Colonic mucosa (tissue), 4 donors: ENCODE results near the gene RUSF1. TPM values are rescaled to one million over a fixed set of nuclear protein-coding genes. Genes with fewer than 3 reads are reported as not detected.

Experiments
- DNase-seq: peaks from one replicate; pipeline ENCODE4 v3.0.0-alpha.2; 2020
- H3K27ac ChIP-seq: fragments of 200-600 bp; one replicate; pipeline ENCODE4 v1.8.0; 2021
- H3K27me3 ChIP-seq: fragments of 200-600 bp; one replicate; pipeline ENCODE4 v1.8.0; 2021
- H3K36me3 ChIP-seq: fragments of 200-600 bp; one replicate; pipeline ENCODE4 v1.8.0; 2021
- H3K4me1 ChIP-seq: fragments of 200-600 bp; one replicate; pipeline ENCODE4 v1.8.0; 2021; ENCODE audit warnings: mild to moderate bottlenecking
- H3K4me3 ChIP-seq: fragments of 200-600 bp; one replicate; pipeline ENCODE4 v1.8.0; 2021
- H3K9ac ChIP-seq, 2 donors: one replicate each; pipeline ENCODE4 v1.7.0; 2013; ENCODE audit warnings: control low read depth in 2 of 2, low read depth in 2 of 2, low read length in 2 of 2
- H3K9me3 ChIP-seq: fragments of 200-600 bp; one replicate; pipeline ENCODE4 v1.8.0; 2021
- intact Hi-C: fragments of 100-400 bp; cut with DNase I; formaldehyde crosslinking; loops from one replicate; pipeline ENCODE4 v1.14.1; 2022
- total RNA-seq, 2 donors: library from RNA; stranded (reverse); fragmentation: NEBNext Ultra II Directional in 1 of 2; extraction: Animal tissue kit (Norgen Biotek cat#: 25700) in 1 of 2; gene quantifications; one replicate each; pipeline ENCODE4 v1.2.1, GENCODE V29; 2021
- TF ChIP-seq, protein P1 (sequence below): fragments of 200-600 bp; IDR thresholded peaks from one replicate; pipeline ENCODE4 v1.8.0; 2022; ENCODE audit warnings: antibody characterized with exemption, mild to moderate bottlenecking
- donor health status: healthy.
- donor health status: DM: no; HTN: no; CAD: no.
- donor health status: DM: no; HTN: no; CAD: no.

RUSF1 gene
- total RNA-seq, 2 donors from 2014 or later = 53.3 to 78.1 TPM

DNA sequence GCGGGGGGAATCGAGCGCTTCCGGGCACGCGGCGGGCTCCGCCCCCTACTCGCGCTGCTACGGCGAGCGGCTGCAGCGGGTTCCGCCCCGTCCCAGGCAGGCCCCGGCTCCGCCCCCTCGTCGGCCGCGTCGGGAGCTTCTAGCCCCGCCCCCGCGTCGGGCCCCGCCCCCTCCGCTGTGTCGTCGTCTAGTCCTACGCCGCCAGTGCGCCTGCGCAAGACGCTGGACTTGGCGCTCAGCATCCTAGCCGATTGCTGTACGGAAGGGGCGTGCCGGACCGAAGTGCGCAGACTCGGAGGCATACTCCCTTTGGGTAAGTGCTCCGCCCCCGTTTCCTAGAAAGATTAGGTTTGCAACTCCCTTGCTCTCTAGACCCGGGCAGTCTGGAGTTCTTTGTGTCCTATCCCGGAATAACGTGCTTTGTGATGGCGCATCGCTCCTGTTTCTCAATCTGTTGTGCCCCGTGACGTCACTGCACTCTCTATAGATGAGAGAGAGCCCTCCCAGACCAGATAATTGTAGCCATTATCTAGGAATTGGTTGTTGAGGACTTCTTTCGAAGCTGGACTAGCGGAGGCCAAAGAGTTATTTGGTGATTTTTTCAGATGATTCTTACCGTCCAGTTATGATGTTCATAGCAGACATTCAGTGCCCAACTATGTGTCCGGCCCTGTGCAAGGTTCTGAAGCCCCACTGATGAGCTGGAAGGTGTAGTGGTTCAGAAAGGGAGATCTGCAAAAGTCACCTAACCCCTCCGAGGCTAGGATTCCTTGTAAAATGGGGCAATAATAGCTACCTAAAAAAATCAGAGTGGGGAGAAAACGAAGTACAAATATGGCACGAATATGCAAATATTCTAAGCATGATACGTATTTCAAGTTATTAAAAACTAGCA, 48.3 kb downstream of the RUSF1 start:
- H3K9ac ChIP-seq = peak overlapping the region; percentile 85 to 97
- peaks cover 27% of the 10 kb centered on the region for H3K4me1 ChIP-seq
- intact Hi-C loops = loop anchor here (10.0 kb wide), 2 partner anchors 275 to 405 kb away; partner anchors contain the start of gene FUS
- H3K27ac ChIP-seq = peak overlapping the region; percentile 91
- H3K36me3 ChIP-seq = no peaks in the 10 kb centered on the region
- DNase-seq = peak; percentile 100
- no peaks in the 10 kb centered on the region for H3K27me3 ChIP-seq
- TF ChIP-seq, protein P1, sequence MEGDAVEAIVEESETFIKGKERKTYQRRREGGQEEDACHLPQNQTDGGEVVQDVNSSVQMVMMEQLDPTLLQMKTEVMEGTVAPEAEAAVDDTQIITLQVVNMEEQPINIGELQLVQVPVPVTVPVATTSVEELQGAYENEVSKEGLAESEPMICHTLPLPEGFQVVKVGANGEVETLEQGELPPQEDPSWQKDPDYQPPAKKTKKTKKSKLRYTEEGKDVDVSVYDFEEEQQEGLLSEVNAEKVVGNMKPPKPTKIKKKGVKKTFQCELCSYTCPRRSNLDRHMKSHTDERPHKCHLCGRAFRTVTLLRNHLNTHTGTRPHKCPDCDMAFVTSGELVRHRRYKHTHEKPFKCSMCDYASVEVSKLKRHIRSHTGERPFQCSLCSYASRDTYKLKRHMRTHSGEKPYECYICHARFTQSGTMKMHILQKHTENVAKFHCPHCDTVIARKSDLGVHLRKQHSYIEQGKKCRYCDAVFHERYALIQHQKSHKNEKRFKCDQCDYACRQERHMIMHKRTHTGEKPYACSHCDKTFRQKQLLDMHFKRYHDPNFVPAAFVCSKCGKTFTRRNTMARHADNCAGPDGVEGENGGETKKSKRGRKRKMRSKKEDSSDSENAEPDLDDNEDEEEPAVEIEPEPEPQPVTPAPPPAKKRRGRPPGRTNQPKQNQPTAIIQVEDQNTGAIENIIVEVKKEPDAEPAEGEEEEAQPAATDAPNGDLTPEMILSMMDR = no peak
- peak overlapping the region; percentile 71 for H3K4me3 ChIP-seq
- no peaks in the 10 kb centered on the region for H3K9me3 ChIP-seq

DNA sequence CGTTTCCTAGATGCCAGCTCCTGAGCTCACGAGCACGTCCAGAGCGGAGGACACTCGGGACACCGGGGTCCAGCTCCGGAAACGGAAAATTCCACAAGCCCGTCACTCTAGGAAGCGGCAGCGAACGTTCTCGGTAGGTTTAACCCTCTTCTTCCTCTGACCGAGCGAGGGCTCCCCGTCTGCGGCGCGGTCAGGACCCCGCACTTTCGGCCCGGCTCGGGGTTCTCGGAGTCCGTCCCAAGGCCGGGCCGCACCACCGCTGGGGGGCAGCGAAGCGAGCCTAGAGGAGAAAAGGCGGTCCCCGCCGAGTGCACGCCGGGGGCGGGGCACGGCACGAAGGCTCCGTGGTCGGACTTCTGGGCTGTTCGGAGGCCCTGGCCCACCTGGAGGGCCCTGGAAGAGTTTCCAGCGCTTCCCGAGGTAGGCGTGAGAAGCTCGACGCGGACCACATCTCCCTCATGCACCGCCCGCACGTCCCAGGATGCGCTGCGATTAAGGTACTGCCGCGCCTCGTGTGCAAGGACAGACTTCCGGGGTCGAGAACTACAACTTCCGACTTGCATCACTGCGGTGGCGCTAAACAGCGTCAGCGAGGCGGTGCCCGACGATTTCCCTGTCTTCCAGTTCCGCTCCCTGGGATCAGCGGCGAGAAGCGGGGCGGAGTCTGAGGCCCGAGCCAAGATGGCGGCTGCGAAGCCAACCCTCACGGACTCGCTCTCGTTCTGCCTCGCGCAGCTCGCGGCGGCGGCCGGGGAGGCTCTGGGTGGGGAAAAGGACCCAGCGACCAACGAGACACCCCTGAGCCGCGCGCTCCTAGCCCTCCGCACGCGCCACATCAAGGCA, 49.1 kb downstream of the RUSF1 start, which contains the start of gene ARMC5:
TSS of gene ARMC5 (plus strand) at position 658 of the 843 bp plus-strand sequence. CDS start at position 682, 24 bp downstream.
- intact Hi-C loops = loop anchor here (10.0 kb wide), 2 partner anchors 274 to 406 kb away; partner anchors contain the start of gene FUS
- peaks cover 27% of the 10 kb centered on the region for H3K4me1 ChIP-seq

DNA sequence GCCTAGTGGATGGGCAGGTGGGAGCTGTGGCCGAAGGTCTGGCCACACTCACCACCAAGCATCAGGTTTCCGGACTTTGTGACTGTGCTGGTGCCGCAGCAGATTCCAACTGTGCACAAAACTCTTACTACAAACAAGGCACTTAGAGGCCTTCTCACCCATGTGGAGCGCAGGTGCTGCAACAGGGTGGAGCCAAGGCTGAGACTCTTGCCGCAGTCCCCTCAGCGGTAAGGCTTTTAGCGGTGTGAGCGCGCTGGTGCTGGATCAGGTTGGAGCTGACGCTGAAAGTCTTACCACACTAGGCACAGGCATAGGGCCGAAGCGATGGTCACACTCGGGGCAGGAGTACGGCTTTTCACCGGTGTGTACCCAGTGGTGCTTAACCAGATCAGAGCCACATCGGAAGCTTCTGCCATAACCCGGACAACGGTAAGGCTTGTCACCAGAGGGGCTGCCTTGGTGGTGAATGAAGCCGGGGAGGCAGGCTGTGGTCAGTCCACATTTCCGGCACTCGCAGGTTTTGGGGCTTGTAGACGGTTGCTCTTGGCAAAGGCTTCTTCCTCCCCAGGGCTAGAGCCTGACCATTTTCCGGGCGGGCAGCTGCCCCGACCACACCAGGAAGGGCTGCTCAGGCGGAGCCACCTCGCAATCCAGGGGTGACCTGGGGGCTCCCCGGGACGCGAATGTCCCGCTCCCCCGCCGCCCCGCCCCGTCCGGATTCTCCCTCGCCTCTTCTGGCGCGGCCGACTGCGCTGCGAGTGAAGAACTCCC, 49.9 kb downstream of the RUSF1 start:
- Histone ChIP-seq H3K9me3 (no peaks in the 10 kb centered on the region), H3K36me3 (no peaks in the 10 kb centered on the region), H3K9ac (peak overlapping the region; percentile 84 to 97), H3K4me3 (peak overlapping the region; percentile 71), H3K27me3 (no peaks in the 10 kb centered on the region), H3K27ac (peak overlapping the region; percentile 91), H3K4me1 (peaks cover 27% of the 10 kb centered on the region)
- intact Hi-C loops = loop anchor here (10.0 kb wide), 2 partner anchors 273 to 407 kb away; partner anchors contain the start of gene FUS
- TF ChIP-seq, protein P1 = no peak
- peak; percentile 67 for DNase-seq

More for the DNA sequence above, 49.1 kb downstream of the RUSF1 start, which contains the start of gene ARMC5:
- Histone ChIP-seq H3K36me3 (no peaks in the 10 kb centered on the region), H3K27ac (peak within 1 kb of the TSS; percentile 91), H3K4me3 (peak within 1 kb of the TSS; percentile 71), H3K9me3 (no peaks in the 10 kb centered on the region), H3K27me3 (no peaks in the 10 kb centered on the region), H3K9ac (peak within 1 kb of the TSS; percentile 85 to 97)
- DNase-seq = peak; percentile 98
- TF ChIP-seq, protein P1 = peak; percentile 47

DNA sequence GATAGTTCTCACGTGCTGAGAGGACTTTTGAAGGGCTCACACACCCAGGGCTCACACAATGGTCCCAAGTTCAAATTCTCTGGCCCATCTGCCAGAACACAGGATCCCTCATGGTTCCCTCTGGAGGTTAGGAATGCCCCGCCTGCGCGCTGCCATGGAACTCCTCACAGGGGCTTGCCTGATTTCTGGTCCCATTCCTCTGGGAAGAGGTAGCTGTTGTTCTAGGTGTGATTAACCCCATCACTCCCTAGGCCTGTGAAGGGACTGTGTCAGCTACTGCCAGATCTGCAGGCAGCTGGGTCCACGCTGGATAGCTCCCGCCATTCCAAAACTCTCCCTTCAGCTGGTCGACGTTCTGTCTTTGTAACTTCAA, 51.2 kb downstream of the RUSF1 start:
- Histone ChIP-seq H3K27me3 (no peaks in the 10 kb centered on the region), H3K36me3 (no peaks in the 10 kb centered on the region), H3K9me3 (no peaks in the 10 kb centered on the region), H3K27ac (no peak overlapping the region), H3K4me3 (no peak overlapping the region), H3K9ac (no peak overlapping the region), H3K4me1 (peaks cover 27% of the 10 kb centered on the region)
- no peak for DNase-seq
- TF ChIP-seq, protein P1 = no peak
- intact Hi-C loops = loop anchor here (10.0 kb wide), 2 partner anchors 272 to 408 kb away; partner anchors contain the start of gene FUS
